Adrenal gland (tissue), 12 donors: Measurements from ENCODE around the gene SOX8. TPM values are rescaled to one million over a fixed set of nuclear protein-coding genes. Genes with fewer than 3 reads are reported as not detected.

Source experiments
- DNase-seq, 7 donors: peaks; one replicate each; pipeline ENCODE4 v3.0.0-alpha.2; 2019 to 2020
- H3K27ac ChIP-seq, 5 donors: fragments of 200-600 bp; sonication (generic) in 4 of 5; 1 replicate in 3 of 5; 2 replicates in 2 of 5; pipeline versions ENCODE4 v1.5.1 to v1.8.0; 2016 to 2020; ENCODE audit warnings: mild to moderate bottlenecking in 1 of 5
- H3K27me3 ChIP-seq: fragments of 200-600 bp; 2 replicates; pipeline ENCODE4 v1.8.0; 2021
- H3K36me3 ChIP-seq, 2 donors: fragments of 200-600 bp; replicated peaks in 1 of 2; 1 replicate in 1 of 2; 2 replicates in 1 of 2; pipeline versions ENCODE4 v1.5.1 to v1.8.0; 2018 to 2022
- H3K4me1 ChIP-seq, 2 donors: fragments of 200-600 bp; replicated peaks in 1 of 2; 1 replicate in 1 of 2; 2 replicates in 1 of 2; pipeline versions ENCODE4 v1.5.1 to v1.8.0; 2018 to 2021
- H3K4me3 ChIP-seq, 4 donors: fragments of 200-600 bp; sonication (generic) in 3 of 4; one replicate each; pipeline ENCODE4 v1.5.1; 2016 to 2018
- H3K9me3 ChIP-seq, 3 donors: fragments of 200-600 bp; sonication (generic) in 1 of 3; replicated peaks in 1 of 3; 1 replicate in 2 of 3; 2 replicates in 1 of 3; pipeline versions ENCODE4 v1.5.1 to v1.8.0; 2016 to 2021
- POLR2A ChIP-seq, 2 donors: fragments of 450-650 bp; IDR thresholded peaks; one replicate each; pipeline ENCODE4 v1.6.1; 2017; ENCODE audit warnings: antibody characterized with exemption in 2 of 2, mild to moderate bottlenecking in 2 of 2, moderate library complexity in 1 of 2
- WGBS, 4 donors: extraction: QIAGEN DNeasy Blood & Tissue Kit in 2 of 4; methylation state at CpG; one replicate each; pipeline versions ENCODE4 v1.1.5 to v1.1.7; 2013 to 2017; 5-methylcytosine and 5-hydroxymethylcytosine counted together
- intact Hi-C, 2 donors: fragments of 100-400 bp; cut with DNase I; formaldehyde crosslinking; loops; one replicate each; pipeline versions ENCODE4 v1.14.1 to v1.15.0; 2022 to 2023
- polyA plus RNA-seq, 3 donors: library from polyadenylated mRNA; stranded (reverse); fragments of 200-250 nt in 2 of 3; fragments of 350-450 nt in 1 of 3; fragmentation: Illumina TruSeq in 1 of 3; extraction: RNeasy Lipid Tissue Mini Kit (QIAGEN cat#74804) in 1 of 3; gene quantifications; one replicate each; pipeline ENCODE4 v1.2.3, GENCODE V29; 2013 to 2014
- total RNA-seq, 9 donors: library from RNA; depleted of rRNA in 4 of 9; stranded (reverse); fragments of >200 nt in 4 of 9; fragments of 120-200 nt in 1 of 9; fragmentation: NEBNext Ultra II Directional in 1 of 9; extraction: Animal tissue kit (Norgen Biotek cat#: 25700) in 1 of 9; gene quantifications; one replicate each; pipeline versions ENCODE4 v1.1.0 to v1.2.4, GENCODE V29; 2013 to 2023
- TF ChIP-seq, protein P1 (sequence below), 6 experiments: fragments of 450-650 bp in 4 of 6; fragments of 200-600 bp in 2 of 6; sonication (generic) in 1 of 6; IDR thresholded peaks; 1 replicate in 5 of 6; 2 replicates in 1 of 6; pipeline versions ENCODE4 v1.5.1 to v1.8.0; 2016 to 2021; ENCODE audit warnings: antibody characterized with exemption in 6 of 6, mild to moderate bottlenecking in 2 of 6, moderate library complexity in 1 of 6
- donor health status: healthy with polysubstance abuse.
- donor health status: Bipolar disorder and iron deficiency.
- donor health status: DM: yes; HTN: yes; CAD: no.
- donor health status: DM: no; HTN: no; CAD: no.
- donor health status: DM: no; HTN: no; CAD: no.
- donor health status: DM: yes; HTN: yes; CAD: no.

Gene SOX8
- total and polyA plus RNA-seq, 12 donors, result 0.04 to 2.1 (median 0.69) TPM

DNA sequence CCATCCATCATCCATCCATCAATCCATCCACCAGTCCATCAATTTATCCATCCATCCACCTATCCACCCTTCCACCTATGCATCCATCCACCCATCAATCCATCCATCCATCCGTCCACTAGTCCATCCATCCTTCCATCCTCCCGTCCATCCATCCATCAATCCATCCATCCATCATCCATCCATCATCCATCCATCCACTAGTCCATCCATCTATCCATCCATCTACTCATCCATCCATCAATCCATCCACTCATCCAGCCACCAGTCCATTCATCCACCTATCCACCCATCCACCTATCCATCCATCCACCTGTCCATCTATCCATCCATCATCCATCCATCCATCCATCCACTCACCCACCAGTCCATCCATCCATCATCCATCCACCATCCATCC lies 51.0 kb downstream of the SOX8 start:
- peaks cover 6% of the 10 kb centered on the region for H3K27me3 ChIP-seq
- no peak for DNase-seq
- no peak for TF ChIP-seq POLR2A (IDR thresholded peaks at IDR 0.05)
- TF ChIP-seq, protein P1, sequence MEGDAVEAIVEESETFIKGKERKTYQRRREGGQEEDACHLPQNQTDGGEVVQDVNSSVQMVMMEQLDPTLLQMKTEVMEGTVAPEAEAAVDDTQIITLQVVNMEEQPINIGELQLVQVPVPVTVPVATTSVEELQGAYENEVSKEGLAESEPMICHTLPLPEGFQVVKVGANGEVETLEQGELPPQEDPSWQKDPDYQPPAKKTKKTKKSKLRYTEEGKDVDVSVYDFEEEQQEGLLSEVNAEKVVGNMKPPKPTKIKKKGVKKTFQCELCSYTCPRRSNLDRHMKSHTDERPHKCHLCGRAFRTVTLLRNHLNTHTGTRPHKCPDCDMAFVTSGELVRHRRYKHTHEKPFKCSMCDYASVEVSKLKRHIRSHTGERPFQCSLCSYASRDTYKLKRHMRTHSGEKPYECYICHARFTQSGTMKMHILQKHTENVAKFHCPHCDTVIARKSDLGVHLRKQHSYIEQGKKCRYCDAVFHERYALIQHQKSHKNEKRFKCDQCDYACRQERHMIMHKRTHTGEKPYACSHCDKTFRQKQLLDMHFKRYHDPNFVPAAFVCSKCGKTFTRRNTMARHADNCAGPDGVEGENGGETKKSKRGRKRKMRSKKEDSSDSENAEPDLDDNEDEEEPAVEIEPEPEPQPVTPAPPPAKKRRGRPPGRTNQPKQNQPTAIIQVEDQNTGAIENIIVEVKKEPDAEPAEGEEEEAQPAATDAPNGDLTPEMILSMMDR (IDR thresholded peaks at IDR 0.05), result no peak
- no peaks in the 10 kb centered on the region for H3K36me3 ChIP-seq
- no peaks in the 10 kb centered on the region for H3K4me1 ChIP-seq
- WGBS, 4 donors, result 80 to 92% (median 87%) methylated on average over 2 of the region's 2 CpGs
- intact Hi-C loops, result no loop called here
- H3K4me3 ChIP-seq, result no peak overlapping the region
- no peaks in the 10 kb centered on the region for H3K9me3 ChIP-seq
- H3K27ac ChIP-seq, result no peak overlapping the region

DNA sequence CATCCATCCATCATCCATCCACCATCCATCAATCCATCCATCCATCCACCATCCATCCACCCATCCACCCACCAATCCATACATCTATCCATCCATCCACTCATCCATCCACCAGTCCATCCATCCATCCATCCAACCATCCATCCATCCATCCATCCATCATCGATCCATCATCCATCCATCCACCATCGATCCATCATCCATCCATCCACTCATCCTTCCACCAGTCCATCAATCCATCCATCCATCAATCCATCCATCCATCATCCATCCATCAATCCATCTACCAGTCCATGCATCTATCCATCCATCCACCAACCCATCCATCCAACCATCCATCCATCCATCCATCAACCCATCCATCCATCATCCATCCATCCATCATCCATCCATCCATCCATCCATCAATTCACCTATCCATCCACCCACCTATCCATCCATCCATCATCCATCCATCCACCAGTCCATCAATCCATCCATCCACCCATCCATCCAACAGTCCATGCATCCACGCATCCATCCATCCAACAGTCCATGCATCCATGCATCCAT lies 51.6 kb downstream of the SOX8 start:
- no peak for TF ChIP-seq POLR2A (IDR thresholded peaks at IDR 0.05)
- H3K36me3 ChIP-seq, result no peaks in the 10 kb centered on the region
- no peak overlapping the region for H3K27ac ChIP-seq
- no peaks in the 10 kb centered on the region for H3K9me3 ChIP-seq
- no peak for DNase-seq
- no peaks in the 10 kb centered on the region for H3K4me1 ChIP-seq
- H3K4me3 ChIP-seq, result no peak overlapping the region
- intact Hi-C loops, result no loop called here
- H3K27me3 ChIP-seq, result peaks cover 6% of the 10 kb centered on the region
- 96 to 100% (median 98%) methylated on average over 3 of the region's 3 CpGs for WGBS, 4 donors

DNA sequence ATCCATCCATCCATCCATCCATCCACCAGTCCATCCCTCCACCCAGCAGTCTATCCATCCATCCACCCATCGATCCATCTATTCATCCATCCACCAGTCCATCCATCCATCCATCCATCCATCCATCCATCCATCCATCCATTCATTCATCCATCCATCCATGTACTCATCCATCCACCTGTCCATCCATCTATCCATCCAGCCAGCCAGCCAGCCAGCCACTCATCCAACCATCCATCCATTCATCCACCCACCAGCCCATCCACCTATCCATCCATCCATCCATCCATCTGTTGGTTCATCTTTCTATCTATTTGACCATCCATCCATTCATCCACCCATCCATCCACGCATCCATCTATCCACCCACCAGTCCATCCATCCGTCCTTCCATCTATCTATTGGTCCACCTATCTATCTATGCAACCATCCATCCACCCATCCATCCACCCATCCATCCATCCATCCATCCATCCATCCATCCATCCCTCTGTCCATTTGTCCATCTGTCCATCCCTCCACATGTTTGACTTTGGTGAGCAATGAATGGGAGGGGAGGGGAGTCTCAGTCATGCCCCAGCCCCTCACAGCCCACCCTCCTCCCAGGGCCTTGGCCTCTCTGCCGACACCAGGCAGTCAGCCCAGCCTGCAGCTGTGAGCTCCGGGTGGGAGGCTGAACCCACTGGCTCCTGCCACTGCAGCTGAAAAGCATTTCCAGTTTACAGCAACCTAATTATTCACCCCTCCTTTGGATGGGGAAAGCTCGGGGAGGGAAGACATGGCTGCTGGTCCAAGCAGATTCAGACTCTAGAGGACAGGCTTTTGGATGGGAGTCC lies 52.9 kb downstream of the SOX8 start:
- Histone ChIP-seq H3K36me3 (no peaks in the 10 kb centered on the region), H3K27me3 (peaks cover 14% of the 10 kb centered on the region), H3K4me1 (no peaks in the 10 kb centered on the region), H3K9me3 (no peaks in the 10 kb centered on the region), H3K27ac (no peak overlapping the region), H3K4me3 (no peak overlapping the region)
- WGBS, 4 donors, result 70 to 80% (median 75%) methylated on average over 5 to 6 of the region's 6 CpGs
- TF ChIP-seq, protein P1 (IDR thresholded peaks at IDR 0.05), result no peak
- no peak for TF ChIP-seq POLR2A (IDR thresholded peaks at IDR 0.05)
- intact Hi-C loops, result no loop called here
- no peak for DNase-seq

DNA sequence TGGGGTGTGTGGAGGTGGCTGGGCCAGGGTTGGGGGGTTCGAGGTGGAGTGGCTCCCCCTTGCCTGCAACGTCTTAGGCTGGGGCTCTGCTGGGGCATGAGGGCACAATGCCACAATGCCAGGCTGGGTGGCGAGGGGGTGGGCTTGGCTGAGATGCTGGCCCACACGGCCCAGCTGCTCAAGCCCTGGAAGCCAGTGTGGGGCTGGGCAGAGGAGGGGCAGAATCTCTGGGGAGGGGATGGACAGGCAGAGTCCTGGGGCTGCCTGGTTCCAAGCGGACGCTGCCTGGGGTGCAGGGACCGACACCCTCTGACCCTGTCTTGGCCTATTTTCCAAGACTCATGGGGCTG lies 53.5 kb downstream of the SOX8 start:
- no peak for TF ChIP-seq POLR2A (IDR thresholded peaks at IDR 0.05)
- TF ChIP-seq, protein P1 (IDR thresholded peaks at IDR 0.05), result no peak
- Histone ChIP-seq H3K27me3 (peaks cover 14% of the 10 kb centered on the region), H3K4me3 (no peak overlapping the region), H3K27ac (no peak overlapping the region), H3K36me3 (no peaks in the 10 kb centered on the region), H3K4me1 (no peaks in the 10 kb centered on the region), H3K9me3 (no peaks in the 10 kb centered on the region)
- no peak for DNase-seq
- intact Hi-C loops, result no loop called here
- 82 to 100% (median 84%) methylated on average over 1 to 7 of the region's 7 CpGs for WGBS, 4 donors
